ENCODE results near the gene WASF2.
"Not testable (repeated sequence)": the region's sequence is repeated elsewhere in the genome, so short reads cannot be mapped to it uniquely, and the experiment has no call there.

The WASF2 gene

GRCh38 chr1:27391511-27392095 lies 98.4 kb downstream of the WASF2 start:
- H3K27me3 ChIP-seq (ENCODE audit: insufficient read depth, low read depth, severe bottlenecking) = no peaks in the 10 kb centered on the region
- no peak for TF ChIP-seq CTCF (IDR thresholded peaks at IDR 0.05; ENCODE audit: low read depth, low read length)
- no peaks in the 10 kb centered on the region for H3K36me3 ChIP-seq
- peak; percentile 39 for DNase-seq
- H3K9me3 ChIP-seq (ENCODE audit: severe bottlenecking) = no peaks in the 10 kb centered on the region
- H3K27ac ChIP-seq = no peak overlapping the region
- no peak overlapping the region for H3K4me3 ChIP-seq (ENCODE audit: low read depth, low read length)

- peak; percentile 83 for DNase-seq
Observed at GRCh38 chr1:27388337-27389005, 101.5 kb downstream of the WASF2 start.

GRCh38 chr1:27384797-27385196 lies 105.2 kb downstream of the WASF2 start:
- not testable (repeated sequence) for H3K27me3 ChIP-seq (ENCODE audit: insufficient read depth, low read depth, severe bottlenecking); H3K36me3 ChIP-seq; H3K27ac ChIP-seq; H3K9me3 ChIP-seq (ENCODE audit: severe bottlenecking); DNase-seq; H3K4me3 ChIP-seq (ENCODE audit: low read depth, low read length)

More at GRCh38 chr1:27388337-27389005, 101.5 kb downstream of the WASF2 start:
- Histone ChIP-seq H3K27me3 (ENCODE audit: insufficient read depth, low read depth, severe bottlenecking) (no peaks in the 10 kb centered on the region), H3K9me3 (ENCODE audit: severe bottlenecking) (no peaks in the 10 kb centered on the region), H3K36me3 (no peaks in the 10 kb centered on the region), H3K4me3 (ENCODE audit: low read depth, low read length) (no peak overlapping the region), H3K27ac (no peak overlapping the region)
- peak; percentile 94 for TF ChIP-seq CTCF (IDR thresholded peaks at IDR 0.05; ENCODE audit: low read depth, low read length)

GRCh38 chr1:27383661-27384060 lies 106.3 kb downstream of the WASF2 start:
- Histone ChIP-seq H3K9me3 (ENCODE audit: severe bottlenecking) (no peaks in the 10 kb centered on the region), H3K27me3 (ENCODE audit: insufficient read depth, low read depth, severe bottlenecking) (no peaks in the 10 kb centered on the region), H3K4me3 (ENCODE audit: low read depth, low read length) (no peak overlapping the region), H3K36me3 (no peaks in the 10 kb centered on the region), H3K27ac (no peak overlapping the region)
- TF ChIP-seq CTCF (IDR thresholded peaks at IDR 0.05; ENCODE audit: low read depth, low read length) = no peak
- no peak for DNase-seq

GRCh38 chr1:27383039-27383605 lies 106.8 kb downstream of the WASF2 start, which contains the start of gene CD164L2:
CD164L2 (minus strand) TSS chr1:27383333; CDS start chr1:27383239, 94 bp downstream.
- H3K27me3 ChIP-seq (ENCODE audit: insufficient read depth, low read depth, severe bottlenecking) = no peaks in the 10 kb centered on the region
- H3K27ac ChIP-seq = no peak within 1 kb of the TSS
- H3K4me3 ChIP-seq (ENCODE audit: low read depth, low read length) = no peak within 1 kb of the TSS
- TF ChIP-seq CTCF (IDR thresholded peaks at IDR 0.05; ENCODE audit: low read depth, low read length) = no peak
- H3K9me3 ChIP-seq (ENCODE audit: severe bottlenecking) = no peaks in the 10 kb centered on the region
- DNase-seq = no peak
- no peaks in the 10 kb centered on the region for H3K36me3 ChIP-seq

GRCh38 chr1:27381969-27382762 lies 107.8 kb downstream of the WASF2 start:
- Histone ChIP-seq H3K36me3 (no peaks in the 10 kb centered on the region), H3K9me3 (ENCODE audit: severe bottlenecking) (no peaks in the 10 kb centered on the region), H3K27ac (no peak overlapping the region), H3K27me3 (ENCODE audit: insufficient read depth, low read depth, severe bottlenecking) (no peaks in the 10 kb centered on the region), H3K4me3 (ENCODE audit: low read depth, low read length) (no peak overlapping the region)
- no peak for TF ChIP-seq CTCF (IDR thresholded peaks at IDR 0.05; ENCODE audit: low read depth, low read length)
- DNase-seq = no peak

Data from WERI-Rb-1 (cell line).